GM12878 (cell line): Measurements from ENCODE around the gene PLEKHA6. TPM values are rescaled to one million over a fixed set of nuclear protein-coding genes. Genes with fewer than 3 reads are reported as not detected.

Source experiments
- ATAC-seq: fragments of 200-7000 bp; cut with Tn5 transposase; 3 replicates; pipeline ENCODE4 v1.9.1; 2020; ENCODE audit warnings: mild to moderate bottlenecking, moderate library complexity
- BruUV-seq: library from RNA; stranded (reverse); fragments of 400-500 nt; replicated peaks from 2 replicates; lab custom pipeline; 2021; lab: Mats Ljungman, UMichigan
- CTCF ChIA-PET: fragments of 300-600 bp; sonication (Branson Sonifier 250); formaldehyde crosslinking; extraction: SDS; loops from one replicate; lab custom pipeline; 2021; ENCODE audit warnings: inconsistent platforms; lab: Yijun Ruan, JAX
- POLR2A ChIA-PET: fragments of 350-600 bp; formaldehyde crosslinking; extraction: SDS; loops from one replicate; lab custom pipeline; 2021; ENCODE audit warnings: inconsistent platforms; lab: Charles Lee
- RAD21 ChIA-PET: fragments of 300-600 bp; sonication (Branson Sonifier 250); formaldehyde crosslinking; loops from one replicate; lab custom pipeline; 2023; ENCODE audit warnings: antibody characterized with exemption; ENCODE audit not compliant: unreplicated experiment; lab: Charles Lee
- SMC1A ChIA-PET: fragments of 300-600 bp; sonication (Branson Sonifier 250); formaldehyde crosslinking; loops from one replicate; lab custom pipeline; 2023; ENCODE audit not compliant: unreplicated experiment, uncharacterized antibody; lab: Charles Lee
- DNase-seq: peaks from one replicate; pipeline ENCODE4 v3.0.0-alpha.2; 2011; ENCODE audit warnings: low read depth, low spot score
- FAIRE-seq: peaks from 3 replicates; lab custom pipeline; 2011; peaks lifted over from hg19 to GRCh38; lab: Jason Lieb, UNC
- H2AFZ ChIP-seq: 2 replicates; pipeline ENCODE4 v1.6.0; 2011; ENCODE audit warnings: low read depth, low read length, control low read depth; ENCODE audit not compliant: control insufficient read depth
- H3K27ac ChIP-seq: 2 replicates; pipeline ENCODE4 v1.5.1; 2011; ENCODE audit warnings: control low read depth; ENCODE audit not compliant: control insufficient read depth, insufficient read depth
- H3K27me3 ChIP-seq, 2 experiments: replicated peaks in 1 of 2; 2 replicates each; pipeline versions ENCODE4 v1.6.0 to v1.6.1; 2011; ENCODE audit warnings: low read length in 1 of 2; ENCODE audit not compliant: control insufficient read depth in 2 of 2, insufficient read depth in 2 of 2
- H3K36me3 ChIP-seq, 2 experiments: 2 replicates each; pipeline ENCODE4 v1.5.1; 2011; ENCODE audit warnings: low read length in 1 of 2; ENCODE audit not compliant: control insufficient read depth in 2 of 2, insufficient read depth in 2 of 2
- H3K4me1 ChIP-seq: 2 replicates; pipeline ENCODE4 v1.6.1; 2011; ENCODE audit warnings: mild to moderate bottlenecking, low read length, moderate library complexity, mixed read lengths; ENCODE audit not compliant: control insufficient read depth, insufficient read depth
- H3K4me2 ChIP-seq: 2 replicates; pipeline ENCODE4 v1.6.0; 2011; ENCODE audit warnings: control low read depth; ENCODE audit not compliant: control insufficient read depth, insufficient read depth
- H3K4me3 ChIP-seq: fragments of 200-600 bp; sonication (generic); 2 replicates; pipeline ENCODE4 v1.5.1; 2016
- H3K79me2 ChIP-seq: 2 replicates; pipeline ENCODE4 v1.6.0; 2011; ENCODE audit warnings: low read length; ENCODE audit not compliant: control insufficient read depth, insufficient read depth
- H3K9ac ChIP-seq: 2 replicates; pipeline ENCODE4 v1.8.0; 2011; ENCODE audit warnings: low read length, control low read depth, mixed read lengths; ENCODE audit not compliant: control insufficient read depth, insufficient read depth
- H3K9me3 ChIP-seq: replicated peaks from 3 replicates; pipeline ENCODE4 v1.5.1; 2011; ENCODE audit warnings: mild to moderate bottlenecking, low read length; ENCODE audit not compliant: control insufficient read depth, insufficient read depth
- H4K20me1 ChIP-seq: 2 replicates; pipeline ENCODE4 v1.6.0; 2011; ENCODE audit not compliant: control insufficient read depth, insufficient read depth
- CTCF ChIP-seq, 3 experiments: IDR thresholded peaks in 2 of 3; conservative IDR thresholded peaks in 1 of 3; 2 replicates each; pipeline ENCODE4 v1.5.1; 2011; ENCODE audit warnings: low read depth in 3 of 3, low read length in 3 of 3, mild to moderate bottlenecking in 3 of 3, control low read depth in 2 of 3, moderate library complexity in 2 of 3, inconsistent platforms in 1 of 3, mixed read lengths in 1 of 3; ENCODE audit not compliant: control insufficient read depth in 2 of 3, insufficient read depth in 1 of 3; ENCODE audit errors: extremely low read depth in 1 of 3
- ETV6 ChIP-seq, 2 experiments: fragments of 450-650 bp in 1 of 2; IDR thresholded peaks in 1 of 2; conservative IDR thresholded peaks in 1 of 2; 2 replicates each; pipeline ENCODE4 v1.6.1; 2014; ENCODE audit warnings: antibody characterized with exemption in 1 of 2, borderline replicate concordance in 1 of 2, low read depth in 1 of 2, mild to moderate bottlenecking in 1 of 2, moderate library complexity in 1 of 2
- FOS ChIP-seq: IDR thresholded peaks from 3 replicates; pipeline ENCODE4 v1.6.1; 2011; ENCODE audit warnings: borderline replicate concordance; ENCODE audit not compliant: insufficient read length; ENCODE audit errors: extremely low read depth
- MTA2 ChIP-seq: fragments of 450-650 bp; IDR thresholded peaks from 2 replicates; pipeline ENCODE4 v1.6.1; 2016; ENCODE audit warnings: low read depth, mild to moderate bottlenecking, moderate library complexity
- NFXL1 ChIP-seq: fragments of 450-650 bp; IDR thresholded peaks from 2 replicates; pipeline ENCODE4 v1.6.1; 2017; ENCODE audit warnings: antibody characterized with exemption, mild to moderate bottlenecking, borderline replicate concordance
- PKNOX1 ChIP-seq: fragments of 450-650 bp; IDR thresholded peaks from 2 replicates; pipeline ENCODE4 v1.6.1; 2016; ENCODE audit warnings: mild to moderate bottlenecking
- PML ChIP-seq: IDR thresholded peaks from 2 replicates; pipeline ENCODE4 v1.6.1; 2012; ENCODE audit warnings: low read length, inconsistent platforms
- WGBS: methylation state at CpG from one replicate; pipeline ENCODE4 v1.1.6; 2016; ENCODE audit warnings: low lambda C conversion rate; ENCODE audit not compliant: insufficient replicate concordance, insufficient coverage; ENCODE audit errors: missing lambda C conversion rate; 5-methylcytosine and 5-hydroxymethylcytosine counted together
- in situ Hi-C: fragments of 300-500 bp; cut with MboI; formaldehyde crosslinking; loops from 9 replicates; pipeline ENCODE4 v1.14.3; 2018; ENCODE audit warnings: mixed read lengths
- intact Hi-C: fragments of 100-400 bp; cut with micrococcal nuclease; formaldehyde crosslinking; loops from one replicate; pipeline ENCODE4 v1.14.2; 2022; ENCODE audit not compliant: unreplicated experiment
- polyA plus RNA-seq, 11 experiments: library from polyadenylated mRNA; depleted of rRNA in 4 of 11; unstranded in 6 of 11; stranded (reverse) in 5 of 11; fragments of >200 nt; fragmentation: Nextera tagmentation in 4 of 11; fragmentation: Illumina TruSeq in 1 of 11; extraction: Ambion mirVana in 4 of 11; extraction: Trizol in 1 of 11; gene quantifications; 1 replicate in 1 of 11; 2 replicates in 10 of 11; pipeline versions ENCODE4 v1.2.1 to v1.2.3, GENCODE V29; 2011 to 2016; ENCODE audit warnings: inconsistent platforms in 2 of 11, missing spikeins in 2 of 11, low read depth in 1 of 11
- total RNA-seq, 4 experiments: library from RNA; depleted of rRNA in 3 of 4; stranded (reverse); fragments of >200 nt in 3 of 4; fragmentation: Illumina TruSeq in 1 of 4; extraction: Trizol in 1 of 4; gene quantifications; 2 replicates each; pipeline versions ENCODE4 v1.2.1 to v1.2.3, GENCODE V29; 2013 to 2021

The PLEKHA6 gene
- total and polyA plus RNA-seq, 10 of the 15 experiments (the other 5 are each of a cell fraction or from before 2014, with no cell fraction given): 0.04 to 0.81 (median 0.19) TPM; not detected in 4

- no peak for TF ChIP-seq MTA2
- no peak for TF ChIP-seq PML
- TF ChIP-seq ETV6 (conservative IDR thresholded peaks at IDR 0.05 in 1 of 2, IDR thresholded peaks at IDR 0.05 in 1 of 2; ENCODE audit: borderline replicate concordance in 1 of 2, low read depth in 1 of 2): no peak
- TF ChIP-seq PKNOX1: no peak
- TF ChIP-seq NFXL1: no peak
- TF ChIP-seq FOS: no peak
- TF ChIP-seq CTCF (IDR thresholded peaks at IDR 0.05 in 2 of 3, conservative IDR thresholded peaks at IDR 0.05 in 1 of 3; ENCODE audit: control insufficient read depth in 2 of 3, extremely low read depth in 1 of 3, insufficient read depth in 1 of 3, low read depth in 3 of 3, low read length in 3 of 3): no peak
- TF ChIP-seq, all 136 proteins: peak for 0
- H3K27ac ChIP-seq: no peak overlapping the region
- no peak overlapping the region for H3K4me2 ChIP-seq
- CTCF ChIA-PET: interaction anchor here (0.6 kb wide), 1 partner anchor 194 kb away, joined by 3 read pairs; no protein-coding TSS in a partner anchor
- no peaks in the 10 kb centered on the region for H3K9me3 ChIP-seq
- no peak for FAIRE-seq
- no peak overlapping the region for H3K9ac ChIP-seq
- H3K4me3 ChIP-seq: no peak overlapping the region
- no peaks in the 10 kb centered on the region for H3K4me1 ChIP-seq
- no peaks in the 10 kb centered on the region for H3K36me3 ChIP-seq
- ATAC-seq: no peak
- RAD21 ChIA-PET: no interaction called here
- in situ Hi-C loops (no loop called here), intact Hi-C loops (no loop called here)
- no peaks in the 10 kb centered on the region for H4K20me1 ChIP-seq
- BruUV-seq: no TSS peak
- H3K27me3 ChIP-seq: peaks cover 2 to 19% of the 10 kb centered on the region in 2 experiments
- H2AFZ ChIP-seq: no peak overlapping the region
- no peak for DNase-seq
- WGBS: 35% methylated on average over 7 of the region's 7 CpGs
- H3K79me2 ChIP-seq: no peaks in the 10 kb centered on the region
- POLR2A ChIA-PET: no interaction called here
- SMC1A ChIA-PET: interaction anchor here (0.7 kb wide), 1 partner anchor 1542 kb away, joined by 3 read pairs; no protein-coding TSS in a partner anchor
These were observed 108.4 kb downstream of the PLEKHA6 start for GRCh38 chr1:204251286-204251685.
